HG02798 (cell line): ENCODE measurements around the gene IRGQ.
"Not testable (repeated sequence)": the region's sequence is repeated elsewhere in the genome, so short reads cannot be mapped to it uniquely, and the experiment has no call there.

Experiments used
- ATAC-seq: cut with Tn5 transposase; IDR thresholded peaks from one replicate; pipeline ENCODE4 v1.9.1; 2021; ENCODE audit warnings: mild to moderate bottlenecking; ENCODE audit not compliant: unreplicated experiment, poor library complexity

The IRGQ gene

GRCh38 chr19:43547926-43548325 is 48.0 kb downstream of the IRGQ start:
- not testable (repeated sequence) for ATAC-seq

- ATAC-seq: no peak
Measured at GRCh38 chr19:43546581-43546980, 49.4 kb downstream of the IRGQ start.

- ATAC-seq: no peak
Measured at GRCh38 chr19:43545981-43546380, 50.0 kb downstream of the IRGQ start.

GRCh38 chr19:43545276-43545675 is 50.7 kb downstream of the IRGQ start:
- no peak for ATAC-seq

GRCh38 chr19:43544077-43544476 is 51.9 kb downstream of the IRGQ start:
- no peak for ATAC-seq

- ATAC-seq: no peak
Measured at GRCh38 chr19:43541920-43542650, 53.8 kb downstream of the IRGQ start.

- ATAC-seq: no peak
Measured at GRCh38 chr19:43540381-43540780, 55.6 kb downstream of the IRGQ start.

GRCh38 chr19:43538922-43539321 is 57.0 kb downstream of the IRGQ start:
- no peak for ATAC-seq

- ATAC-seq: no peak
Measured at GRCh38 chr19:43534816-43535761, 60.8 kb downstream of the IRGQ start.
